Measurements from ENCODE around the gene MCTP1.

- TF ChIP-seq, protein P1, sequence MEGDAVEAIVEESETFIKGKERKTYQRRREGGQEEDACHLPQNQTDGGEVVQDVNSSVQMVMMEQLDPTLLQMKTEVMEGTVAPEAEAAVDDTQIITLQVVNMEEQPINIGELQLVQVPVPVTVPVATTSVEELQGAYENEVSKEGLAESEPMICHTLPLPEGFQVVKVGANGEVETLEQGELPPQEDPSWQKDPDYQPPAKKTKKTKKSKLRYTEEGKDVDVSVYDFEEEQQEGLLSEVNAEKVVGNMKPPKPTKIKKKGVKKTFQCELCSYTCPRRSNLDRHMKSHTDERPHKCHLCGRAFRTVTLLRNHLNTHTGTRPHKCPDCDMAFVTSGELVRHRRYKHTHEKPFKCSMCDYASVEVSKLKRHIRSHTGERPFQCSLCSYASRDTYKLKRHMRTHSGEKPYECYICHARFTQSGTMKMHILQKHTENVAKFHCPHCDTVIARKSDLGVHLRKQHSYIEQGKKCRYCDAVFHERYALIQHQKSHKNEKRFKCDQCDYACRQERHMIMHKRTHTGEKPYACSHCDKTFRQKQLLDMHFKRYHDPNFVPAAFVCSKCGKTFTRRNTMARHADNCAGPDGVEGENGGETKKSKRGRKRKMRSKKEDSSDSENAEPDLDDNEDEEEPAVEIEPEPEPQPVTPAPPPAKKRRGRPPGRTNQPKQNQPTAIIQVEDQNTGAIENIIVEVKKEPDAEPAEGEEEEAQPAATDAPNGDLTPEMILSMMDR (IDR thresholded peaks at IDR 0.05; ENCODE audit: low read depth, low read length, poor library complexity, severe bottlenecking), result no peak
- no peak for TF ChIP-seq EZH2phosphoT487 (IDR thresholded peaks at IDR 0.05; ENCODE audit: borderline replicate concordance, low read length)
Measured at GRCh38 chr5:95043648-95044047, 241.2 kb downstream of the MCTP1 start.
